Stromal cell of bone marrow (primary cell): Measurements from ENCODE around the gene DENND5A.
"Not testable (repeated sequence)": the region's sequence is repeated elsewhere in the genome, so short reads cannot be mapped to it uniquely, and the experiment has no call there.

Experiments used
- DNase-seq: peaks from one replicate; pipeline ENCODE4 v3.0.0-alpha.2; 2012; ENCODE audit warnings: low read depth

Gene DENND5A

GRCh38 chr11:9210922-9211320 lies 54.2 kb downstream of the DENND5A start:
- no peak for DNase-seq

DNA sequence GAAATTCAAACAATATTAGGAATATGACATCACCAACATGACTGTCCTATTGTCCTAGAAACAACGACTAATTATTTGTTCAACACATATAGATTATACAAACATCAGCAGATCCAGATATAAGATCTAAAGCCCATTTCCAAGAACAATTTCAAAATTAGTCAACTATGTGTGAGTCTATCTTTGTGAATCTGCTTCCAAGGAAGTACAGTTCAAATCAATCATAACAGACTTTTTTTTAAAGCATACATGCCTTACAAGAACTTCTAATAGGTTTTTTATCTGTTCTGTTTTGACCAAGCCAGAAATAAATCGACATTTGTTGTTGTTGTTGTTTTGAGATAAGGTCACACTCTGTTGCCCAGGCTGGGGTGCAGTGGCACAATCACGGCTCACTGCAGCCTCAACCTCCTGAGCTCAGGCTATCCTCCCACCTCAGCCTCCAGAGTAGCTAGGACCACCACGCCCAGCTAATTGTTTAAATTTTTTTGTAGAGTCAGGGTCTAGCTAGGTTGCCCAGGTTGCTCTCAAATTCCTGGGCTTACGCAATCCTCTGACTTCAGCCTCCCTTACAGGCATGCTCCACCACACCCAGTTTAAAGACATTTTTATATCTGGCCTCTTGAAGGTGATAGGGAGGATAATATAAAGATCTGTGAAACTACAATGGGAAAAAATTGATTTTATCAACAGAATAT lies 54.8 kb downstream of the DENND5A start:
- DNase-seq: no peak

DNA sequence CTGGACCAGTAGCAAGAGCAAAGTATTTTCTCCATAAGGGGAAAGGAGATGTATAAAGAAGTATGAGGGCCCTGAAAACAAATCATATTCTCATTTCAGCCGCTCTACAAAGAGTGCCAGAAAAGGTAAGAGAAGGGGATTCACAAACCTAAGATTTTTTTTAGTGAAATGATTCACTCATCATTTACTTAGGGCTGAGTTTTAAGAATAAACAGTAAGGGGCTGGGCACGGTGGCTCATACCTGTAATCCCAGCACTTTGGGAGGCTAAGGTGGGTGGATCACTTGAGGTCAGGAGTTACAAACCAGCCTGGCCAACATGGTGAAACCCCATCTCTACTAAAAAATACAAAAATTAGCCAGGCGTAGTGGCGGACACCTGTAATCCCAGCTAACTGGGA lies 55.5 kb downstream of the DENND5A start:
- not testable (repeated sequence) for DNase-seq

GRCh38 chr11:9208726-9209501 lies 56.2 kb downstream of the DENND5A start:
- no peak for DNase-seq

DNA sequence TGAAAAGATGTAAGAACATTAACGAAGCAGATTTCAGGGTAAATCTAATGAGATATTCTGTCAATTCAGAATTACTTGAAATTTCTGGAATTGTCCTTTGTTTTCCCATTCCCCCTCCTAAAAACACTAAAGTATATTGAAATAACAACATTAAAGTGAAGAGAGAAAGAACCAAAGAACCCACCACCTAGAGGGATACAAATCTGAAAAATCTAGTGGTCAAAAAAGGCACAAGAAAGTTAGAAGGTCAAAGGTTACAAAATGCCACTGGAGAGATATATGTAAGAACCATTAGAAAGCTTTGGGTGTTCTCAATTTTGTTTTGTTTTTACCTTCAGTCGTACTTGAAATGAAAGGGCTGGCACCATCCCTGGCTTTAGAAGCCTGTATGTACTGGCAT lies 57.9 kb downstream of the DENND5A start:
- DNase-seq: no peak

GRCh38 chr11:9206496-9206895 lies 58.7 kb downstream of the DENND5A start:
- no peak for DNase-seq

GRCh38 chr11:9203691-9204311 lies 61.3 kb downstream of the DENND5A start:
- no peak for DNase-seq

- DNase-seq: no peak
Measured at GRCh38 chr11:9201372-9202162, 63.6 kb downstream of the DENND5A start.

- no peak for DNase-seq
Measured at GRCh38 chr11:9200471-9200870, 64.7 kb downstream of the DENND5A start.

DNA sequence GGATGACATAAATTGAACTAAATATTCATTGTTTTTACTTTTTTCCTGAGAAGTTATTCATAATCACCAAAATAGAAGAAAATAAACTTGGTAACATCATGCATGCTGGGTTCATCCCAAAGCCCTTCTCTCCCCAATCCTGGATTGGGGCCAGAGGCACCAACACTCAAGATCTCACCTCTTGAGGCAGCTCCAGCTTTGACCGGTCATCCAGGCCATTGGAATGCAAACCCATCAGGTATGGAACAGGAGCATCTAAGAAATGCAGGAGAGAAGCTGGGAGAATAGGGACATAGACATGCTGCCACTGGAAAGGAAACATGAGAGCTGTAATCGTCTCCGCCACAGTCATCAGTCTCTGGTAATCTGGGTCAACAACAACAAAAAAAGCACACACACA lies 71.8 kb downstream of the DENND5A start:
- no peak for DNase-seq

- DNase-seq: no peak
Measured at GRCh38 chr11:9192561-9192960, 72.6 kb downstream of the DENND5A start.

- DNase-seq: not testable (repeated sequence)
Measured at GRCh38 chr11:9190326-9191016, 74.7 kb downstream of the DENND5A start.

DNA sequence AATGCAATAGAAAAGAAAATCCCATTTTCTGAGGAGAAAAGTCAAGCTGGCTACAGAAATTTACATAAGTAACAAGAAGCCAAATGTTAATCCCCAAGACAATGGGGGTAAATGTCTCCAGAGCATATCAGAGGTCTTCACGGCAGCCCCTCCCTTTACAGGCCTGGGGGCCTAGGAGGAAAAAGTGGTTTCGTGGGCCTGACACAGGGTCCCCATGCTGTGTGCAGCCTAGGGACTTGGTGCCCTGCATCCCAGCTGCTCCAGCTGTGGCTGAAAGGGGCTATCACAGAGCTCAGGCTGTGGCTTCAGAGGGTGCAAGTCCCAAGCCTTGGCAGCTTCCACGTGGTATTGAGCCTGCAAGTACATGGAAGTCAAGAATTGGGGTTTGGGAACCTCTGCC lies 76.3 kb downstream of the DENND5A start:
- DNase-seq: not testable (repeated sequence)

DNA sequence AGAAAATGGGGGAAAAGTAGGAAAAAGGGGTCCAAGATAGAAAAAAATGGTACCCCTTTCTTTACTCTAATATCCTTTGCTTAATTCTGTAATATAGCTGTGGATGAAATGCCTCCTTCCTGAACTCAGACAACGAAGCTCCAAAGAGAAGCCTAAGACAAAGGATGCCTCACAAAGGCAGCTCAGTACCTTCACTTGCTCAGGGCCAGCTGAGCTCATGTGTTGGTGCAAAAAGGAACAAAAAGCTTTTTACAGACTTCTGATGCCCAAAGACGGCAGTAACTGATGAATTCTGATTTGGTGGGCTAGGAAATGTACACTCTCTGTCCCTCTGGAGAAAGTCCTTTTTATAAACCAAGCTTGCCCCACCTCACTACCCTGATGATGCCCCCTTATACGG lies 77.5 kb downstream of the DENND5A start:
- DNase-seq: no peak

DNA sequence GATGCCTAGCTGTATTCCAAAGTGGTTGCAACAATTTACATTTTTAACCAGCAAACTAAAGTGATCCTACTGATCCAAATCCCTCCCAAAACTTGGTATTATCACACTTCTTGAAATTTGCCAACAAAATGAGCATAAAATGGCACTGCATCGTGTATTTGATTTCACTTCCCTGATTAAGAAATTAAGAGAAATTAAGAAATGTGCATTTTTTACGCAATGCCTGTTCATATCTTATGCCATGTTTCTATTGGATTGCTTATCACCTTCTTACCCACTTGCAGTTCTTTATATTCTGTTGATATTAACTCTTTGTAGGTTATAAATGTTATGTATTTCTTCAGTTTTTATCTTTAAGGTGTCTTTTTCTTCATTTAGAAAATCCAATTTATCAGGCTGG lies 80.6 kb downstream of the DENND5A start:
- DNase-seq: no peak

DNA sequence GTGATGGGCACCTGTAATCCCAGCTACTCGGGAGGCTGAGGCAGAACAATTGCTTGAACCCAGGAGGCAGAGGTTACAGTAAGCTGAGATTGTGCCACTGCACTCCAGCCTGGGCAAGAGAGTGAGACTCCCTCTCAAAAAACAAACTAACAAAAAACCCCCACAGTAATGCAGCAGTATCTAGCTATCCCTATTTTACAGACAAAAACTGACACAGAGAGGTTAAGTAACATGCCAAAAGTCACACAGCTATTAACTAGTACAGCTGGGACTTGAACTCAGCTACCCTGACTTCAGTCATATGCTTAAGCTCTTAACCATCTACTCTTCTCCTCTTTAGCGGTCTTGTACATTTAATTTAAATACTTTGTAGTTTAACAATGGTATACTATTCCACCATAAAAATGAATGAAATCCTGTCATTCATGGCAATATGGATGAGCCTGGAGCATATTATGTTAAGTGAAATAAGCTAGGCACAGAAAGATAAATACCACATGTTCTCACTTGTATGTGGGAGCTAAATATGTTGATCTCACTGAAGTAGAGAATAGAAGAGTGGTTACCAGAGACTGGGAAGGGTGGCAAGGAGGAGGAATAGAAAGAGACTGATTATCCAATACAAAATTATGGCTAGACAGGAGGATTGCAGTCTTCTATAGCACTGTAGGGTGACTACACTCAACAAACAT lies 82.8 kb downstream of the DENND5A start:
- DNase-seq: no peak

DNA sequence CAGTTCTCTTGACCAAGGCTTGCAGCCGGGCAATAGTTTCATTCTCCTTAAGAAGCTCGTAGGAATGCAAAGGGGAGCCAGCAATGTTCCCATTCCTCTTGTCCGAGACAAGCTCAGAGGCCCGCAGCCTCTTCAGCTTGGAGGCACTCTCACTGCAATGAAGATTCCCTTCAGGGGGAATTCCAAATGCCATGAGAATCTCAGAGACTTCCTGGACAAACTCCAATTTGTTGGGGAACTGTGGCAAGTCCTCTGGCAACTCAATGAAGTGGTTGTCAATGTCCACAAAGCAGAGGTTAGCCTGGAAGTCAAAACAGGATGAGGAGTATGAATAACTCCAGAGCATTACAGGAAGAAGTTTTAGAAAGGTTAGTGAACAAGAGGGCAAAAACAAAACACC lies 84.4 kb downstream of the DENND5A start:
- DNase-seq: no peak

- DNase-seq: no peak
Measured at GRCh38 chr11:9179141-9179540, 86.0 kb downstream of the DENND5A start.

GRCh38 chr11:9178716-9179115 lies 86.4 kb downstream of the DENND5A start:
- DNase-seq: no peak

- no peak for DNase-seq
Measured at GRCh38 chr11:9177438-9178091, 87.6 kb downstream of the DENND5A start.

DNA sequence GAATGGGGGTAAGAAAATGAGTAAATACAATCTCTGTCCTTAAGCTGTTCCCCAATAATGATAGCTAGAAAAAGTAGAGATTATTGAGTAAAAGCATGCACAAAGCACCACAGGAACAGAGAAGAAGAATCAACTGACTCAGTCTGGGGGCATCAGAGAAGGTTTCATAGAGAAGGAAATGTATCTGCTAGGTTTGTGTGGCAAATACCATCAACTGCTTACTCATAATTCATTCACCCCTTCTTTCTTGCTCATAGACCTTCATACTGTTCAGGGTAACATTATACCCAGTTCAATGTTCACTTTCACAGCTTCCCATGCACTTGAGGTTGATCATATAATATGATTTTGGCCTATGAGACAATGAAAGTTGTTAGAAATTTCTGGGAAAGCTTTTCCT lies 88.6 kb downstream of the DENND5A start:
- DNase-seq: no peak
